HL-60 (cell line): ENCODE data around the gene ESYT2.

Source experiments
- DNase-seq, 2 experiments: peaks; one replicate each; pipeline ENCODE4 v3.0.0-alpha.2; 2010 to 2020; ENCODE audit warnings: low read depth in 1 of 2, low spot score in 1 of 2
- H3K27ac ChIP-seq: fragments of 250-450 bp; sonication (Bioruptor Pico); replicated peaks from 2 replicates; pipeline ENCODE4 v1.5.1; 2020; ENCODE audit warnings: mild to moderate bottlenecking, moderate library complexity
- H3K27me3 ChIP-seq: fragments of 250-450 bp; sonication (Bioruptor Pico); 2 replicates; pipeline ENCODE4 v1.5.1; 2021; ENCODE audit warnings: mild to moderate bottlenecking, moderate library complexity; ENCODE audit not compliant: insufficient read depth, poor library complexity, severe bottlenecking
- H3K4me3 ChIP-seq: replicated peaks from 2 replicates; pipeline ENCODE4 v1.5.1; 2011; ENCODE audit warnings: mild to moderate bottlenecking, control low read depth, low read length; ENCODE audit not compliant: insufficient read depth
- CTCF ChIP-seq: IDR thresholded peaks from one replicate; pipeline ENCODE4 v1.5.1; 2011; ENCODE audit warnings: low read length, control low read depth, inconsistent platforms; ENCODE audit not compliant: insufficient read depth
- GABPA ChIP-seq: IDR thresholded peaks from 2 replicates; pipeline ENCODE4 v1.6.1; 2012; ENCODE audit warnings: low read depth
- POLR2AphosphoS5 ChIP-seq: IDR thresholded peaks from 2 replicates; pipeline ENCODE4 v1.6.1; 2012; ENCODE audit warnings: low read depth
- REST ChIP-seq: IDR thresholded peaks from 2 replicates; pipeline ENCODE4 v1.6.1; 2012; ENCODE audit warnings: low read depth; ENCODE audit not compliant: insufficient replicate concordance
- SPI1 ChIP-seq: IDR thresholded peaks from 2 replicates; pipeline ENCODE4 v1.6.1; 2012; ENCODE audit warnings: low read depth, mild to moderate bottlenecking, borderline replicate concordance

ESYT2 gene

GRCh38 chr7:158730383-158731346, 98.6 kb downstream of the ESYT2 start:
- no peak for DNase-seq
- TF ChIP-seq GABPA, result no peak
- TF ChIP-seq SPI1, result 0 out of 2 replicates have a peak, but pooled peaks have one; percentile 40
- Histone ChIP-seq H3K27ac (no peak overlapping the region), H3K4me3 (no peak overlapping the region), H3K27me3 (no peaks in the 10 kb centered on the region)

DNA sequence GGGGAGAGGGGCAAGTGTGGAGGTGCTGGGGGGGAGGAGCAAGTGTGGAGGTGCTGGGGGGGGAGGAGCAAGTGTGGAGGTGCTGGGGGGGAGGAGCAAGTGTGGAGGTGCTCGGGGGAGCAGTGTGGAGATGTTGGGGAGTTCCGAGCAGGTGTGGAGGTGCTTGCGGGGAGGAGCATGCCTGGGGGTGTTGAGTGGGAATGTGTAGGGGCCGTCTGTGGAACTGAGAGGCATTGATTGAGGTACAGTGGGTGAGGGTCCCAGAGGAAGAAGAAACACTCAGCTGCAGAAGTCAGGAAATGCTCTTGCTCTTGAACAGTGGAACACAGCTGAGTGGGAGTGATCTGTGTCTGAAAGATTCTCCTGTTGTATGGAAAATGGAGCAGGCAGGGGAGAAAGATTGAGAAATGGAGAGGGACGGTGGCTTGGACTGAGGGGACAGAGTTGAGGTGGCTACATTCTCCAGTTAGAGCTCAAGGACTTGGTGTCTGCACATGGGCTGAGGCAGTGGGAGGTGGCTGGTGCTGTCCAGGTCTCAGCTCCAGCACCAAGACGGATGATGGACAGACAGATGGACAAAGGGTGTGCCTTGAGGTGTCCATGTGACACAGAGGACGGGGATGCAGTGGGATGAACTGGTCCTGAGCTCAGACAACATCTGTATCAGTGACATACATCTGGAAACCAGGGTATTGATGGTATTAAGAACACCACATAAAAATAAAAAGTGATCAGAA, 99.5 kb downstream of the ESYT2 start:
- no peak for TF ChIP-seq SPI1
- no peak for TF ChIP-seq POLR2AphosphoS5
- no peak for TF ChIP-seq CTCF
- no peak for TF ChIP-seq REST
- no peak for TF ChIP-seq GABPA

GRCh38 chr7:158728911-158729645, 100.2 kb downstream of the ESYT2 start:
- Histone ChIP-seq H3K27me3 (no peaks in the 10 kb centered on the region), H3K4me3 (no peak overlapping the region), H3K27ac (no peak overlapping the region)
- TF ChIP-seq GABPA (no peak), SPI1 (no peak), CTCF (no peak), REST (no peak), POLR2AphosphoS5 (no peak)
- DNase-seq, result no peak

More for the DNA sequence above, 99.5 kb downstream of the ESYT2 start:
- no peaks in the 10 kb centered on the region for H3K27me3 ChIP-seq
- DNase-seq, result no peak
- no peak overlapping the region for H3K4me3 ChIP-seq
- H3K27ac ChIP-seq, result no peak overlapping the region

DNA sequence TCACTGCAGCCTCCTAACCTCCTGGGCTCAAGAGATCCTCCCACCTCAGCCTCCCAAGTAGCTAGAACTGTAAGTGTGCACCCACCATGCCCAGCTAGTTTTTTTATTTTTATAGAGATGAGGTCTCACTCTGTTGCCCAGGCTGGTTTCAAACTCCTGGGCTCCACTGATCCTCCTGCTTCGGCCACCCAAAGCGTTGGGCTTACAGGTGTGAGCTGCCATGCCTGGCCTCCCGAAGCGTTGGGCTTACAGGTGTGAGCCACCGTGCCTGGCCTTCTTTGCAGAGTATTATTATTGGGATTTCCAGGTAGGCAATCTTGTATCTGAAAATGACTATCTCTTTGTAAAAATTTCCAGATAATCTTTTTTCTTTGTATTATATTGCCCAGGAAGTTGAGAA, 101.6 kb downstream of the ESYT2 start:
- no peak for DNase-seq
- Histone ChIP-seq H3K4me3 (no peak overlapping the region), H3K27ac (no peak overlapping the region), H3K27me3 (no peaks in the 10 kb centered on the region)
- TF ChIP-seq REST, result no peak
- no peak for TF ChIP-seq CTCF
- TF ChIP-seq POLR2AphosphoS5, result no peak
- TF ChIP-seq GABPA, result no peak
- no peak for TF ChIP-seq SPI1
